A673 (cell line): ENCODE data around the gene THADA. TPM values are rescaled to one million over a fixed set of nuclear protein-coding genes. Genes with fewer than 3 reads are reported as not detected.

Experiments used
- BruUV-seq: library from RNA; stranded (reverse); fragments of 400-500 nt; replicated peaks from 2 replicates; lab custom pipeline; 2021; lab: Mats Ljungman, UMichigan
- CTCF ChIA-PET: fragments of 300-600 bp; sonication (Branson Sonifier 250); formaldehyde crosslinking; loops from one replicate; lab custom pipeline; 2022; ENCODE audit warnings: antibody characterized with exemption; lab: Charles Lee
- POLR2A ChIA-PET: fragments of 300-600 bp; sonication (Branson Sonifier 250); formaldehyde crosslinking; loops from one replicate; lab custom pipeline; 2022; ENCODE audit warnings: antibody characterized with exemption; ENCODE audit not compliant: low non-redundant PET; lab: Charles Lee
- DNase-seq: peaks from one replicate; pipeline ENCODE4 v3.0.0-alpha.2; 2015; ENCODE audit warnings: low spot score
- H3K27ac ChIP-seq: fragments of 200-600 bp; sonication (generic); 2 replicates; pipeline ENCODE4 v1.5.1; 2016; ENCODE audit warnings: mixed run types, low read depth, mild to moderate bottlenecking, mixed read lengths, antibody characterized with exemption, low read length; ENCODE audit not compliant: poor library complexity, severe bottlenecking
- H3K27me3 ChIP-seq: fragments of 200-600 bp; sonication (generic); replicated peaks from 2 replicates; pipeline ENCODE4 v1.6.1; 2017; ENCODE audit warnings: mixed run types, low read depth, mild to moderate bottlenecking, mixed read lengths, antibody characterized with exemption, low read length; ENCODE audit not compliant: insufficient read depth, poor library complexity
- H3K36me3 ChIP-seq: fragments of 200-600 bp; sonication (generic); 2 replicates; pipeline ENCODE4 v1.6.1; 2016; ENCODE audit warnings: mixed run types, mild to moderate bottlenecking, mixed read lengths, antibody characterized with exemption, low read length; ENCODE audit not compliant: insufficient read depth, poor library complexity, severe bottlenecking
- H3K4me1 ChIP-seq: fragments of 200-600 bp; sonication (generic); 2 replicates; pipeline ENCODE4 v1.6.1; 2017; ENCODE audit warnings: mixed run types, mild to moderate bottlenecking, mixed read lengths, antibody characterized with exemption, low read length; ENCODE audit not compliant: insufficient read depth, poor library complexity, severe bottlenecking
- H3K4me3 ChIP-seq: fragments of 200-600 bp; sonication (generic); 2 replicates; pipeline ENCODE4 v1.5.1; 2016; ENCODE audit warnings: low read depth, mixed run types, mild to moderate bottlenecking, mixed read lengths, low read length; ENCODE audit not compliant: poor library complexity, severe bottlenecking
- H3K9me3 ChIP-seq: fragments of 200-600 bp; sonication (generic); 2 replicates; pipeline ENCODE4 v1.6.1; 2016; ENCODE audit warnings: mixed run types, low read depth, mild to moderate bottlenecking, mixed read lengths, antibody characterized with exemption, low read length; ENCODE audit not compliant: poor library complexity, severe bottlenecking
- EZH2 ChIP-seq: fragments of 200-600 bp; sonication (generic); IDR thresholded peaks from 2 replicates; pipeline ENCODE4 v1.6.1; 2017; ENCODE audit warnings: borderline replicate concordance, low read depth, mild to moderate bottlenecking, mixed read lengths, antibody characterized with exemption, low read length; ENCODE audit not compliant: poor library complexity, severe bottlenecking
- intact Hi-C: fragments of 100-400 bp; cut with micrococcal nuclease; formaldehyde crosslinking; loops from one replicate; pipeline ENCODE4 v1.10.0; 2022; ENCODE audit not compliant: unreplicated experiment
- total RNA-seq: library from RNA; stranded (reverse); gene quantifications from 2 replicates; pipeline ENCODE4 v1.2.3, GENCODE V29; 2021
- TF ChIP-seq, protein P1 (sequence below): fragments of 300-800, 200-600 bp; sonication (generic); conservative IDR thresholded peaks from 2 replicates; pipeline ENCODE4 v1.5.1; 2017; ENCODE audit warnings: low read depth, mild to moderate bottlenecking, antibody characterized with exemption, low read length, moderate library complexity, mixed read lengths

Gene THADA
- total RNA-seq, 1 experiment from 2014 or later = 39.7 TPM

DNA sequence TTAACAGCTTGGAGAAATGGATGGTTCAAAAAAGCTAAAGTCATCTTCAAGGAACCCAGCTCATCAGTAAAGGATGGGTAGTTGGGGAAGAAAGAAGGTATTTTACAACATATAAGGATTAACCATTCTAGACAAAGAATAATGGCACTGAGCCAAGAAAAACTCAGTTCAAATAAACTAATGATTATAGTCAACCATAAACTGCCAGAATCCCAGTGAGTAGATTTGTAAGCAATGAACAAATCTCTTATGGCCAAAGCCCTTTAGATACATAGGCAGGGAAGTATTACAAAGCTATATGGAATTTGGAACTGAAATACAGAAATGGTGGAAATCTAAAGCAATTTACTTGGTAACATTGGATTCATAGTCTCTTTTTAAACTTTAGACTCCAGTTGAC, 277.0 kb downstream of the THADA start:
- H3K9me3 ChIP-seq = no peaks in the 10 kb centered on the region
- no TSS peak for BruUV-seq
- peak; percentile 20 for DNase-seq
- TF ChIP-seq EZH2 = no peak
- TF ChIP-seq, protein P1, sequence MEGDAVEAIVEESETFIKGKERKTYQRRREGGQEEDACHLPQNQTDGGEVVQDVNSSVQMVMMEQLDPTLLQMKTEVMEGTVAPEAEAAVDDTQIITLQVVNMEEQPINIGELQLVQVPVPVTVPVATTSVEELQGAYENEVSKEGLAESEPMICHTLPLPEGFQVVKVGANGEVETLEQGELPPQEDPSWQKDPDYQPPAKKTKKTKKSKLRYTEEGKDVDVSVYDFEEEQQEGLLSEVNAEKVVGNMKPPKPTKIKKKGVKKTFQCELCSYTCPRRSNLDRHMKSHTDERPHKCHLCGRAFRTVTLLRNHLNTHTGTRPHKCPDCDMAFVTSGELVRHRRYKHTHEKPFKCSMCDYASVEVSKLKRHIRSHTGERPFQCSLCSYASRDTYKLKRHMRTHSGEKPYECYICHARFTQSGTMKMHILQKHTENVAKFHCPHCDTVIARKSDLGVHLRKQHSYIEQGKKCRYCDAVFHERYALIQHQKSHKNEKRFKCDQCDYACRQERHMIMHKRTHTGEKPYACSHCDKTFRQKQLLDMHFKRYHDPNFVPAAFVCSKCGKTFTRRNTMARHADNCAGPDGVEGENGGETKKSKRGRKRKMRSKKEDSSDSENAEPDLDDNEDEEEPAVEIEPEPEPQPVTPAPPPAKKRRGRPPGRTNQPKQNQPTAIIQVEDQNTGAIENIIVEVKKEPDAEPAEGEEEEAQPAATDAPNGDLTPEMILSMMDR = no peak
- no peak overlapping the region for H3K27ac ChIP-seq
- CTCF ChIA-PET = no interaction called here
- POLR2A ChIA-PET = no interaction called here
- H3K4me3 ChIP-seq = no peak overlapping the region
- no peaks in the 10 kb centered on the region for H3K27me3 ChIP-seq
- H3K4me1 ChIP-seq = peaks cover 3% of the 10 kb centered on the region
- intact Hi-C loops = no loop called here
- no peaks in the 10 kb centered on the region for H3K36me3 ChIP-seq

DNA sequence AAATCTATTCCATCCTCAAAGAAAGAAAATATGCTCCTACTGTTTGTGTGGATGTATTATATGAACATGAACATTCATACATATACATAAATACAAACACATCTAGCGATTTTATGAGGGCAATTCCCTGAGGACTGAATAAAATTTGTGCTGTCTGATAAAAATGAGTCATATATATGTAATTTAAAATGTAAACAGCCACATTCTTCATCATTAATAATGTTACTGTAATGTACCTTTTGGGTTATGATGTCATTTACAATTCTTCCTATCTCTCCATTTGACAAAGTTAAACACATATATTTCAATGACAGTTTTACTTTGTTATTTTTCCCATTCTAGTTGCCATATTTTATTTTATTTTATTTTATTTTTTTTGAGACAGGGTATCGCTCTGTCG, 278.2 kb downstream of the THADA start:
- CTCF ChIA-PET = no interaction called here
- no peak overlapping the region for H3K4me3 ChIP-seq
- BruUV-seq = no TSS peak
- no peaks in the 10 kb centered on the region for H3K9me3 ChIP-seq
- no peak overlapping the region for H3K27ac ChIP-seq
- H3K36me3 ChIP-seq = no peaks in the 10 kb centered on the region
- DNase-seq = no peak
- intact Hi-C loops = no loop called here
- no peaks in the 10 kb centered on the region for H3K27me3 ChIP-seq
- H3K4me1 ChIP-seq = peaks cover 3% of the 10 kb centered on the region
- TF ChIP-seq, protein P1 = no peak
- no peak for TF ChIP-seq EZH2
- POLR2A ChIA-PET = no interaction called here

DNA sequence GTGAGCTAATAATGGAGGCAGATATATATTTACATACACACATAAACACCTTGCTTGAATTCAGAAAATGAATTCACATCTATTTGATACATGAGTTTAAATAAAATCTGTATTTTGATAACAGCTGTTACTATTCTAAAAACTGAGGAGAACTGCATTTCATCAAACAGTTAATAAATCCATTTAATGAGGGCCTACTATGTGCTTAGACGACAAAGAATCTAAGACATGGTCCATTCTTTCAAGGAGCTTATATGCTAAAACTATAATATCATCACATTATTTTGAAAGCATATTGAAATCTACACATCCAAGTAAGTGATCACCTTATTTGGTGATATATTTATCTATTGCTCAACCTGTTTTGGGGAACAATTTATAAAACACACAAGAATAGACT, 278.6 kb downstream of the THADA start:
- Histone ChIP-seq H3K27me3 (no peaks in the 10 kb centered on the region), H3K4me3 (no peak overlapping the region), H3K9me3 (no peaks in the 10 kb centered on the region), H3K27ac (no peak overlapping the region), H3K4me1 (peaks cover 3% of the 10 kb centered on the region), H3K36me3 (no peaks in the 10 kb centered on the region)
- DNase-seq = no peak
- CTCF ChIA-PET = no interaction called here
- POLR2A ChIA-PET = no interaction called here
- TF ChIP-seq, protein P1 = no peak
- TF ChIP-seq EZH2 = no peak
- BruUV-seq = no TSS peak
- intact Hi-C loops = no loop called here
